Activated CD4-positive, alpha-beta T cell treated with anti-CD3 and anti-CD28 coated beads for 1 hour (primary cell): ENCODE measurements around the gene TET2.
"Not testable (repeated sequence)": the region's sequence is repeated elsewhere in the genome, so short reads cannot be mapped to it uniquely, and the experiment has no call there.

Experiments
- DNase-seq: peaks from one replicate; pipeline ENCODE4 v3.0.0-alpha.2; 2020

TET2 gene

GRCh38 chr4:105241451-105241850 lies 94.8 kb downstream of the TET2 start:
- DNase-seq: no peak

- DNase-seq: no peak
These were observed 96.8 kb downstream of the TET2 start for GRCh38 chr4:105243446-105243845.

GRCh38 chr4:105246712-105247111 lies 100.0 kb downstream of the TET2 start:
- DNase-seq: no peak

- no peak for DNase-seq
These were observed 101.9 kb downstream of the TET2 start for GRCh38 chr4:105248613-105249012.

- DNase-seq: no peak
These were observed 111.3 kb downstream of the TET2 start for GRCh38 chr4:105257817-105258495.

- no peak for DNase-seq
These were observed 119.0 kb downstream of the TET2 start for GRCh38 chr4:105265689-105266088.

GRCh38 chr4:105267280-105267679 lies 120.6 kb downstream of the TET2 start:
- DNase-seq: no peak

- DNase-seq: no peak
These were observed 125.3 kb downstream of the TET2 start for GRCh38 chr4:105272002-105272401.

GRCh38 chr4:105273230-105273629 lies 126.6 kb downstream of the TET2 start:
- DNase-seq: no peak

- no peak for DNase-seq
These were observed 127.4 kb downstream of the TET2 start for GRCh38 chr4:105274090-105274489.

- DNase-seq: no peak
These were observed 127.8 kb downstream of the TET2 start for GRCh38 chr4:105274504-105274903.

- DNase-seq: no peak
These were observed 129.9 kb downstream of the TET2 start for GRCh38 chr4:105276361-105277104.

- DNase-seq: no peak
These were observed 131.0 kb downstream of the TET2 start for GRCh38 chr4:105277702-105278101.

GRCh38 chr4:105279314-105279713 lies 132.6 kb downstream of the TET2 start:
- DNase-seq: no peak

GRCh38 chr4:105280338-105281123 lies 133.9 kb downstream of the TET2 start:
- no peak for DNase-seq

- no peak for DNase-seq
These were observed 134.4 kb downstream of the TET2 start for GRCh38 chr4:105281124-105281415.

- DNase-seq: no peak
These were observed 135.8 kb downstream of the TET2 start for GRCh38 chr4:105282489-105282888.

- DNase-seq: no peak
These were observed 136.8 kb downstream of the TET2 start for GRCh38 chr4:105283501-105283900.

- no peak for DNase-seq
These were observed 141.4 kb downstream of the TET2 start for GRCh38 chr4:105288121-105288520.

GRCh38 chr4:105291925-105292324 lies 145.2 kb downstream of the TET2 start:
- no peak for DNase-seq

GRCh38 chr4:105293360-105293759 lies 146.7 kb downstream of the TET2 start:
- DNase-seq: no peak

- DNase-seq: no peak
These were observed 150.0 kb downstream of the TET2 start for GRCh38 chr4:105296672-105297071.

GRCh38 chr4:105299027-105299426 lies 152.4 kb downstream of the TET2 start:
- DNase-seq: not testable (repeated sequence)

- DNase-seq: no peak
These were observed 157.4 kb downstream of the TET2 start for GRCh38 chr4:105304085-105304484.
